Measurements from ENCODE around the gene TPI1. TPM values are rescaled to one million over a fixed set of nuclear protein-coding genes. Genes with fewer than 3 reads are reported as not detected.

The TPI1 gene
- total RNA-seq, 6 donors from 2014 or later: 137 to 407 (median 309) TPM

DNA sequence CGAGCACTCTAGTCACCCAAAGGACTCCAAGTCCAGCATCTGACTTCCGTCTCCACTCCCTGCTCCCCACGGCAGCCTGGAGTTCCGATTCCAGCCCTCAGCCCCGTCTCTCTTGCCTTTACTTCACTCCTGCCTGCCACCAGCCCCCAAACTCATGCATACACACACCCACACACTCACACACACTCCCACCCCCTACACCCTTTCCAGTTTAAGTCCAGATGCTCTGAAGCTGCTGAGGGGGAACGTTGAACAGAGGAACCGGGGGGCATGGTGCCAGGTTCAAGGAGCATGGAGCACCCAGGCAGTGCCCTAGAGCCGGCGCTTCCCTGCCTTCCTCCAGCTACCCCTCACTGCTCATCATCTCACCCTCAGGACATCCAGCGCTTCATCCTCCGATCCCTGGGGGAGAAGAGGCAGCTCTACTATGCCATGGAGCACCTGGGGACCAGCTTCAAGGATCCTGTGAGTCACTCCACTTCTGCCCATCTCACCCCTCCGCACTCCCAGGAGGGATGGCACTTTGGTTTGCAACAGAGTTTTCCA lies 35.8 kb upstream of the TPI1 start:
- TF ChIP-seq POLR2AphosphoS5 (IDR thresholded peaks at IDR 0.05) (no peak), EP300 (IDR thresholded peaks at IDR 0.05) (no peak), POLR2A (IDR thresholded peaks at IDR 0.05) (no peak)
- TF ChIP-seq, protein P1, sequence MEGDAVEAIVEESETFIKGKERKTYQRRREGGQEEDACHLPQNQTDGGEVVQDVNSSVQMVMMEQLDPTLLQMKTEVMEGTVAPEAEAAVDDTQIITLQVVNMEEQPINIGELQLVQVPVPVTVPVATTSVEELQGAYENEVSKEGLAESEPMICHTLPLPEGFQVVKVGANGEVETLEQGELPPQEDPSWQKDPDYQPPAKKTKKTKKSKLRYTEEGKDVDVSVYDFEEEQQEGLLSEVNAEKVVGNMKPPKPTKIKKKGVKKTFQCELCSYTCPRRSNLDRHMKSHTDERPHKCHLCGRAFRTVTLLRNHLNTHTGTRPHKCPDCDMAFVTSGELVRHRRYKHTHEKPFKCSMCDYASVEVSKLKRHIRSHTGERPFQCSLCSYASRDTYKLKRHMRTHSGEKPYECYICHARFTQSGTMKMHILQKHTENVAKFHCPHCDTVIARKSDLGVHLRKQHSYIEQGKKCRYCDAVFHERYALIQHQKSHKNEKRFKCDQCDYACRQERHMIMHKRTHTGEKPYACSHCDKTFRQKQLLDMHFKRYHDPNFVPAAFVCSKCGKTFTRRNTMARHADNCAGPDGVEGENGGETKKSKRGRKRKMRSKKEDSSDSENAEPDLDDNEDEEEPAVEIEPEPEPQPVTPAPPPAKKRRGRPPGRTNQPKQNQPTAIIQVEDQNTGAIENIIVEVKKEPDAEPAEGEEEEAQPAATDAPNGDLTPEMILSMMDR (IDR thresholded peaks at IDR 0.05): no peak
- DNase-seq (no peak), ATAC-seq (ENCODE audit: low FRiP score in 2 of 2) (no peak)
- 87 to 92% methylated on average over 10 to 12 of the region's 12 CpGs for whole genome bisulfite sequencing, 2 donors
- Histone ChIP-seq H3K27ac (no peak overlapping the region), H3K36me3 (peaks cover 0 to 10% (median 0%) of the 10 kb centered on the region in 4 donors), H3K4me3 (no peak overlapping the region), H3K27me3 (peaks cover 0 to 21% (median 3%) of the 10 kb centered on the region in 4 donors), H3K4me1 (peaks cover 15 to 30% (median 24%) of the 10 kb centered on the region in 4 donors), H3K9me3 (no peaks in the 10 kb centered on the region)

- ATAC-seq (ENCODE audit: low FRiP score in 2 of 2) (no peak), DNase-seq (no peak)
- Histone ChIP-seq H3K27me3 (peaks cover 0 to 19% (median 3%) of the 10 kb centered on the region in 4 donors), H3K4me1 (peaks cover 14 to 28% (median 22%) of the 10 kb centered on the region in 4 donors), H3K36me3 (peaks cover 0 to 10% (median 0%) of the 10 kb centered on the region in 4 donors), H3K4me3 (no peak overlapping the region), H3K27ac (no peak overlapping the region), H3K9me3 (no peaks in the 10 kb centered on the region)
- TF ChIP-seq EP300 (IDR thresholded peaks at IDR 0.05): no peak
- no peak for TF ChIP-seq POLR2AphosphoS5 (IDR thresholded peaks at IDR 0.05)
- 89 to 95% methylated on average over 4 of the region's 4 CpGs for WGBS, 2 donors
Measured at GRCh38 chr12:6832125-6832524, 35.2 kb upstream of the TPI1 start.

DNA sequence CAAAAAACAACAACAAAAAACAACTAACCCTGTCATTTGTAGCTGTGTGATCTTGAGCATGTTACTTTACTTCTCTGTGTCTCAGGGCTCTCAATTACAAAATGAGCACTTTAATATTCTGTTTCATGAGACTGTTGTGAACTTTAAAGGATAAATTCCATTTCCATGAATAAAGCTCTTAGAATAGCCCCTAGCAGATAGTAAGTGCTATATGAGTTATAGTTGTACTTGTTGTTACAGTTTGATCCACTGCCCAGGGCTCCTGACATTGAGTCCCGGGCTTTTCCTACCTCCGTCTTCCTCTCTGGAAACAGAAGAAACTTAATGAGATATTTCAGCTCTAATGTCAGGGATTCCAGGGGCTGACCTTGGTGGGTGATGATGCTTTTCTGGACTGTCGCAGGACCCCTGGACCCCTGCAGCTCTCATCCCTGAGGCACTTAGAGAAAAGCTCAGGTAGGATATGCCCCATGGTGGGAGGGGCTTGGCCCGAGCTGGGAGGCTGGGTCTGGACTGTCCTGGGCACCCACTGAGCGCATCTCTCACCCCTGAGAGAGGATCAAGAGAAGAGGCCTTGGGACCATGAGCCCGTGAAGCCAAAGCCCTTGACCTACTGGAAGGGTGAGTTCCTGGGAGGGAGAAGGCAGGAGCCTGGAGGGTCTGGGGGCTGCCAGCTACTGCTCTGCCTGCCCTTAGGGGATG lies 34.0 kb upstream of the TPI1 start:
- Histone ChIP-seq H3K27ac (no peak overlapping the region), H3K9me3 (no peaks in the 10 kb centered on the region), H3K4me3 (no peak overlapping the region), H3K36me3 (peaks cover 0 to 22% (median 0%) of the 10 kb centered on the region in 4 donors), H3K4me1 (peaks cover 5 to 17% (median 12%) of the 10 kb centered on the region in 4 donors), H3K27me3 (peaks cover 0 to 14% (median 3%) of the 10 kb centered on the region in 4 donors)
- WGBS, 2 donors: 81 to 88% methylated on average over 3 to 6 of the region's 6 CpGs
- ATAC-seq (ENCODE audit: low FRiP score in 2 of 2) (no peak), DNase-seq (no peak)
- TF ChIP-seq EP300 (IDR thresholded peaks at IDR 0.05) (no peak), POLR2AphosphoS5 (IDR thresholded peaks at IDR 0.05) (no peak), POLR2A (IDR thresholded peaks at IDR 0.05) (no peak)
- TF ChIP-seq, protein P1 (IDR thresholded peaks at IDR 0.05): no peak

DNA sequence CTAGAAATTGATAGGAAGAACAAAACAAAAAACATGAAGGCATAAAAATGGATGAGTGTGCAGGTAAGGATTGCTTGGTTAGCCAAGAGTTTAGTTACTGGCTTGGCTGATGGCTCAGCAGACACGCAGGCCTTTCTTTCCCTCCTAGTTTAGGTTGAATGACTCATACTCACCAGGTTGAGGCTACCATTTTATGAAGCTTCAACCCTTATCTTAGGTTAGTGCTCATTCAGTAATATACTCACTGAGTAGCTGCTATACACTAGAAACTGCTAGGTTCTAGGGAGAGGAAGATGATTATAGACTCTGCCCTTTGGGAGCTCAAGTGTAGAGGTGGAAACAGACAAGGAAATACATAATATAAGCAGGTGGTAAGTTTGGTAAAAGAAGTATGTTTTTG lies 33.1 kb upstream of the TPI1 start:
- peaks cover 0 to 26% (median 0%) of the 10 kb centered on the region in 4 donors for H3K36me3 ChIP-seq
- peaks cover 0 to 4% (median 0%) of the 10 kb centered on the region in 4 donors for H3K27me3 ChIP-seq
- DNase-seq: no peak
- TF ChIP-seq, protein P1 (IDR thresholded peaks at IDR 0.05): no peak
- no peak for TF ChIP-seq EP300 (IDR thresholded peaks at IDR 0.05)
- no peak for TF ChIP-seq POLR2AphosphoS5 (IDR thresholded peaks at IDR 0.05)
- no peak for TF ChIP-seq POLR2A (IDR thresholded peaks at IDR 0.05)
- H3K27ac ChIP-seq: no peak overlapping the region
- H3K9me3 ChIP-seq: no peaks in the 10 kb centered on the region
- H3K4me1 ChIP-seq: peaks cover 4 to 9% (median 4%) of the 10 kb centered on the region in 4 donors
- no peak overlapping the region for H3K4me3 ChIP-seq
- WGBS, 2 donors: 87 to 100% methylated on average over 1 of the region's 1 CpG
- no peak for ATAC-seq (ENCODE audit: low FRiP score in 2 of 2)

GRCh38 chr12:6834873-6835272 lies 32.5 kb upstream of the TPI1 start:
- TF ChIP-seq POLR2A (IDR thresholded peaks at IDR 0.05): no peak
- TF ChIP-seq EP300 (IDR thresholded peaks at IDR 0.05): no peak
- TF ChIP-seq, protein P1 (IDR thresholded peaks at IDR 0.05): no peak
- 79 to 86% methylated on average over 5 of the region's 5 CpGs for WGBS, 2 donors
- ATAC-seq (ENCODE audit: low FRiP score in 2 of 2): no peak
- no peak overlapping the region for H3K27ac ChIP-seq
- no peaks in the 10 kb centered on the region for H3K27me3 ChIP-seq
- peaks cover 0 to 27% (median 0%) of the 10 kb centered on the region in 4 donors for H3K36me3 ChIP-seq
- no peaks in the 10 kb centered on the region for H3K9me3 ChIP-seq
- H3K4me1 ChIP-seq: peaks cover 0 to 5% (median 0%) of the 10 kb centered on the region in 4 donors
- no peak overlapping the region for H3K4me3 ChIP-seq
- no peak for DNase-seq
